GM21786 (cell line): ENCODE data around the gene ACSF2.
A peak's percentile ranks its signal among the peaks of the same experiment; 100 is the strongest.

Experiments
- ATAC-seq: cut with Tn5 transposase; IDR thresholded peaks from one replicate; pipeline ENCODE4 v1.9.1; 2021; ENCODE audit not compliant: unreplicated experiment

ACSF2 gene

GRCh38 chr17:50498021-50498874, 72.2 kb downstream of the ACSF2 start:
- ATAC-seq = no peak

GRCh38 chr17:50499270-50499669, 73.3 kb downstream of the ACSF2 start:
- no peak for ATAC-seq

GRCh38 chr17:50499721-50500120, 73.7 kb downstream of the ACSF2 start:
- no peak for ATAC-seq

- no peak for ATAC-seq
These were observed 75.0 kb downstream of the ACSF2 start for GRCh38 chr17:50501054-50501453.

- no peak for ATAC-seq
These were observed 76.4 kb downstream of the ACSF2 start for GRCh38 chr17:50502301-50502990.

- ATAC-seq = no peak
These were observed 79.6 kb downstream of the ACSF2 start for GRCh38 chr17:50505591-50506130.

GRCh38 chr17:50506298-50506697, 80.3 kb downstream of the ACSF2 start:
- ATAC-seq = no peak

GRCh38 chr17:50507871-50508572, 82.0 kb downstream of the ACSF2 start, which contains the start of gene MYCBPAP:
MYCBPAP (plus strand) TSS chr17:50508439; CDS start chr17:50508675, 236 bp downstream.
- no peak for ATAC-seq

- no peak for ATAC-seq
These were observed 82.8 kb downstream of the ACSF2 start for GRCh38 chr17:50508573-50509460.

GRCh38 chr17:50511058-50511457, 85.0 kb downstream of the ACSF2 start:
- ATAC-seq = peak; percentile 91

- no peak for ATAC-seq
These were observed 87.5 kb downstream of the ACSF2 start for GRCh38 chr17:50513495-50513894.

- ATAC-seq = no peak
These were observed 88.4 kb downstream of the ACSF2 start for GRCh38 chr17:50514388-50514787.

GRCh38 chr17:50514936-50515702, 89.1 kb downstream of the ACSF2 start:
- no peak for ATAC-seq

- no peak for ATAC-seq
These were observed 91.0 kb downstream of the ACSF2 start for GRCh38 chr17:50517011-50517410.

- no peak for ATAC-seq
These were observed 91.7 kb downstream of the ACSF2 start for GRCh38 chr17:50517504-50518383.

- ATAC-seq = no peak
These were observed 92.5 kb downstream of the ACSF2 start for GRCh38 chr17:50518384-50519023.

- ATAC-seq = no peak
These were observed 93.3 kb downstream of the ACSF2 start for GRCh38 chr17:50519141-50519834.
